Astrocyte (in vitro differentiated cells and primary cell): Measurements from ENCODE around the gene PACRG.

ENCODE experiments used
- EZH2 ChIP-seq: IDR thresholded peaks from 2 replicates; pipeline ENCODE4 v1.6.1; 2012; ENCODE audit warnings: mild to moderate bottlenecking, low read length, inconsistent platforms; ENCODE audit not compliant: insufficient read depth
- TF ChIP-seq, protein P1 (sequence below): IDR thresholded peaks from 2 replicates; pipeline ENCODE4 v1.5.1; 2011; ENCODE audit warnings: low read depth, mild to moderate bottlenecking, inconsistent platforms, low read length, moderate library complexity; ENCODE audit not compliant: insufficient read depth

DNA sequence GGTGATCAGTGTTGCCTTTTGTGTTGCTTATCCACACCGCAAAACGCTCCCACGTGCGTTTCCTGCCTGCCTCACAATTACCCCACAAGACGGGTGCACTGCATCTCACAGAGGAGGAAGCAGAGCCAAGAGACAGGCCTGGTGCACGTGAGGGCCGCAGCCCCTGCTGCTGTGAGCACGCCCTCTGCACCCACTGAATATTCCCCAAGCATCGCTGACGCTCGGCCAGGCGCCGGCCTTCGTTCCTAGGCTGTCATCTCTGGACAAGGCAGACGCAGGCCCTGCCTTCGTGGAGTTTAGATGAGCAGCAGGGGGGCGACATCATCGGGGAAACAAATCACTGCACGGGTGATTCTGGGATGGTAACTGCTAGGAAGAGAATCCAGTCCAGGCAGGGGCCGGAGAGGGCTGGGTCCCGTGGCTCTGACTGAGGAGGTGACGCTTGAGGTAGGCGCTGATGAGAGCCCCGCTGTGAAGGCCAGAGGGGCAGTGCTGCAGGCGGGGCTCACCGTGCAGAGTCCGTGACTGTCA lies 524.4 kb downstream of the PACRG start:
- TF ChIP-seq, protein P1, sequence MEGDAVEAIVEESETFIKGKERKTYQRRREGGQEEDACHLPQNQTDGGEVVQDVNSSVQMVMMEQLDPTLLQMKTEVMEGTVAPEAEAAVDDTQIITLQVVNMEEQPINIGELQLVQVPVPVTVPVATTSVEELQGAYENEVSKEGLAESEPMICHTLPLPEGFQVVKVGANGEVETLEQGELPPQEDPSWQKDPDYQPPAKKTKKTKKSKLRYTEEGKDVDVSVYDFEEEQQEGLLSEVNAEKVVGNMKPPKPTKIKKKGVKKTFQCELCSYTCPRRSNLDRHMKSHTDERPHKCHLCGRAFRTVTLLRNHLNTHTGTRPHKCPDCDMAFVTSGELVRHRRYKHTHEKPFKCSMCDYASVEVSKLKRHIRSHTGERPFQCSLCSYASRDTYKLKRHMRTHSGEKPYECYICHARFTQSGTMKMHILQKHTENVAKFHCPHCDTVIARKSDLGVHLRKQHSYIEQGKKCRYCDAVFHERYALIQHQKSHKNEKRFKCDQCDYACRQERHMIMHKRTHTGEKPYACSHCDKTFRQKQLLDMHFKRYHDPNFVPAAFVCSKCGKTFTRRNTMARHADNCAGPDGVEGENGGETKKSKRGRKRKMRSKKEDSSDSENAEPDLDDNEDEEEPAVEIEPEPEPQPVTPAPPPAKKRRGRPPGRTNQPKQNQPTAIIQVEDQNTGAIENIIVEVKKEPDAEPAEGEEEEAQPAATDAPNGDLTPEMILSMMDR, result no peak
- TF ChIP-seq EZH2, result no peak
